Endometrium (tissue), 2 donors: ENCODE data around the gene FILIP1L.
"Not testable (repeated sequence)": the region's sequence is repeated elsewhere in the genome, so short reads cannot be mapped to it uniquely, and the experiment has no call there.

Source experiments
- FAIRE-seq: peaks from 2 replicates; lab custom pipeline; 2012; peaks lifted over from hg19 to GRCh38; lab: Jason Lieb, UNC
- donor health status: control.
- donor health status: control.

Gene FILIP1L

GRCh38 chr3:100073714-100074307 lies 40.5 kb downstream of the FILIP1L start:
- no peak for FAIRE-seq

GRCh38 chr3:100073049-100073713 lies 41.1 kb downstream of the FILIP1L start:
- FAIRE-seq, result no peak

GRCh38 chr3:100072326-100073048 lies 41.8 kb downstream of the FILIP1L start:
- no peak for FAIRE-seq

DNA sequence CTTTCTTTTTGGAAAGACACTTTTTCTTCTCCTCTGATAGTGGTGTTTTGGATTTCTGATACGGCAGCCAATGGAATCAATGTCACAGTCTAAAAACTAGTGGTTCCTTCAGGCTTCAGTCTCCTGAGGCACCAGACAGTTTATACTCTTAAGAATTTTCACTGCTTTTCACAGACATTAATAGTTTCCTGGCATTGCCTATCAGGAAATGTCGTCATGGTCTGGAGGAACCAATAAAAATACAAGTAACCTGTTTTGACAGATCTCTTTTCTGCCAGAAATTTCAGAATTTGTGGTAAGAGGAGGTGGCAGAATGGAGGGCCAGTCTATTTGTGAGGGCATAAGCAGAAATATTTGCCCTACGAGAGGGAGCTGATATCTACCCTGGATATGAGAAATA lies 44.8 kb downstream of the FILIP1L start:
- no peak for FAIRE-seq

DNA sequence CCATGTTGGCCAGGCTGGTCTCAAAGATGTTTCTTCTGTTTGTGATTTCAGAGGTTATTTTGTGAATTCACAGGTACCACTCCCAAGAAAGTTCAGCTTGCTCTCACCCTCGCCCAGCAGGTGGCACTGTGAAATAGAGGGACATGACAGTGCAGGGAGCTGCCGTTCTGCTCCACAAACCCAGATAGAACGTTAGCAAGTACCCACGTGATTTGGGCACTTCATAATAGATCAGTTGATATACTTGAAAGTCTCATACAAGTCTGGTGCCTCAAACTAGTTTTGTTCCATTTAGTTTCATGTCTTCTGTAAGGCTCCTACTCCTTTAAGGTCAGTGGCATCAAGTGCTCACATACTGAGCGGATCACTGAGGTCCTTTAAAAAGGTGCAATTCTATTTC lies 45.5 kb downstream of the FILIP1L start:
- no peak for FAIRE-seq

- FAIRE-seq, result no peak
These were observed 46.7 kb downstream of the FILIP1L start for GRCh38 chr3:100067589-100067988.

DNA sequence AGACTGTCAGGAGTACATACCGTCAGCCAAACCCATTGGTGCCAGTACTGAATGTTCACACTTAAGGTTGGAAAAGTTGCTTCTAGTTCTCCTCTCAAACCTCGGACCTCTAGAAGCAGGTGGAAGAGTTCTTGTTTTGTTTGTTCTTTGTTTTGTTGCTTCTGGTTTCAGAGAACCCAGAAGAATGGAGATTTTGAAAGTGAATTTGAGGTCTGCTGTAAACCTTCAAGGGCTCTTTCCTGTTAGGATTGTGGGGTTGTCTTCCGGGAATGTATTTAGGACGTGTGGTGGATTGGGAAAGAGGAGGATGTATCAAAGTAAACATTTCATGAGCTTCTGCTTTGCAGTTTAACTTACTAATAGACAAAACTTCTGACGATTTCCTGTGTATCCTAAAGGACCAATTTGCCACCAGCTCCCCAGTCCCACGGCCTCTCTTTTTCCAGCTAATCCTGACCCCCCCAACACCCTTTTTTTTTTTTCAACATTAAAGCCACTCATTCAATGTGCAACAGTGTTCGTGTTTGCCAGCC lies 50.3 kb downstream of the FILIP1L start:
- FAIRE-seq, result no peak

DNA sequence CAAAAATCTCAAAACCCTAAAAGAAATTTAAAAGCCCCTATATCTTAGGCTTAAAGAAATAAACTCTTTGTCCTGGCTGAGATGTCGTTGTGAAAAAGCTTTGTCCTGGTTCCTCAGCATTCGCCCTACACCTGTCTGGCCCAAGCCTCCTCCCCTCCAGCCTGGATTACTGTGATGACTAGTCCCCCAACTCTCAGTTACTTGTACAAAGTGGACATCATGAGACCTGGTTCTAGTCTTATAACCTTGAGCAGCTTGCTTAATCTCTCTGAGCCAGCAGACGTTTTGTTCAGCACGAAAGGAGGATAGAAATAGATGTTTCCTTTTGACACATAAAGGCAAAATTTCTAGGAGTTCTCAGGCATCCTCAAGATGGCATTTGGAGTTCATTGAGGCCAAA lies 51.6 kb downstream of the FILIP1L start:
- no peak for FAIRE-seq

- no peak for FAIRE-seq
These were observed 53.4 kb downstream of the FILIP1L start for GRCh38 chr3:100060685-100061484.

DNA sequence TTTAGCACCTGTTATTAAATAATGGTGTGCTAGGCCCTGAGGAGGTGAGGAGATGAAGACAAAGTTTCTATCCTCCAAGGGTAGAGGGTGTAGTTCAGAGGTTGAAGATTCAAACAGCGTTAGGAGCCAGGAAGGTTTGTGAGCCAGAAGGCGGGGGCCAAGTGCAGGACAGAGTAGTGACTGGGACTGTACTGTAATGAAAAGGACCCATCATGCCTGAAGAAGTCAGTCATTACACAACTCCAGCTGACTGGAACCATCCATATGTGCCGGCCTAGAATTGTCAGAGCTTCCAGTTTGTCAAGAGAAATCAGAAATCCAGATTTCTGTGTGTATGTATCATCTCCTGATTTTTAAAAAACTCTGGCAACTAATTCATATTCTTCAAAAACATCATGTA lies 54.8 kb downstream of the FILIP1L start:
- FAIRE-seq, result no peak

- FAIRE-seq, result no peak
These were observed 56.4 kb downstream of the FILIP1L start for GRCh38 chr3:100057716-100058575.

GRCh38 chr3:100053951-100054620 lies 60.2 kb downstream of the FILIP1L start:
- no peak for FAIRE-seq

- FAIRE-seq, result not testable (repeated sequence)
These were observed 62.8 kb downstream of the FILIP1L start for GRCh38 chr3:100051513-100051912.

GRCh38 chr3:100048248-100048647 lies 66.1 kb downstream of the FILIP1L start:
- FAIRE-seq, result no peak

GRCh38 chr3:100047455-100048141 lies 66.7 kb downstream of the FILIP1L start:
- no peak for FAIRE-seq

DNA sequence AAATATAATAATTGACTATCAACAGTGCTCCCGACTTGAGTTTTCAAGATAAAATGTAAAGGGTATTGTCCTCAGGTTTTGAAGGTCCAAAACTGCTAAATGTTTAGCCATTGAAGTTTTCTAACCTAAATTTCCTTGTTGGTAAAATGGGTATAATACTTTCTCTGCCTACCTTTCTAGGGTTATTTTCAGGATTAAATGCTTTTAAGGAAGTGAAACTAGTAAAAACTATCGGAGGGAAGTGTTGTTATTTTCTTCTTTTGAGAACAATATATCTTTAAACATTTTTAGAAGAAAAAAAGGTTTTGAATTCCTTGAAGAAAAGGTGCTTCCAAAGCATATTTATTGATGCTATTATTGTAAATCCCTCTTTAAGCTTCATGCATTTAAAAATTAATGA lies 67.3 kb downstream of the FILIP1L start:
- FAIRE-seq, result no peak

DNA sequence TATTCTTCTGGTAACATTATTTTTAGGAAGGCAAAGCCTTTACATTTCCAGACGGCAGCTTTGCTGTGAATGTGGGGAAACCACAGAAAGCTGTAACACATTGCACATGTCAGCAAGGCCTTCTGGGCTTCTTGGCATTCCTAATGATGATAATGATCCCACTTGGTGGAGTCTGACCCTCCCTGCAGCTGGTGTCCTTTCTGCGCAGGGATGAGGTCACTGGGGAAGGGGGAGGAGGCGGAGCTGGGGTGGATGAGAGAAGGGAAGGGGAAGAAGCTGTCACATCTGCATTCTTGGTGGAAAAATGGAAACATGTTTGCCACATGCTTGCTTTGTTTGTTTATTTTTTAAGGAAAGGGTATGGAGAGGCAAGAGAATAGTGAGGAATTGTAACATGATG lies 68.6 kb downstream of the FILIP1L start:
- FAIRE-seq, result no peak

DNA sequence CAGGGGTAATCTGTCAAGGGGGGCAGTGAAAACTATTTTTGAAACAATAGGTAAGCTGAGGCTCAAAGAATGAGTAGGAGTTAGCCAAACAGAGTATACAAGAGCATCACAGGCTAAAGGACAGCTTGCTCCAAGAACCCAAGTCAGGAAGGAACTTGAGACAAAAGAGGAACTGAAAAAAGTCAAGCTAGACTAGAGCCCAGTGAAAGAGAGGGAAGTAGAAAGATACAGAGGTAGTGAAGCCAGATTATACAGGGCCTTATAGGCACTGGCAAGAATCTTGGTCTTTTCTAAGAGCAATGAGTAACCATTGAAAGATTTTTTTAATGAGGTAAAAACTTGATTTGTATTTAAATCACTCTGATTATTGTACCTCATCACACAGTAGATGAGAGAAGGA lies 69.9 kb downstream of the FILIP1L start:
- FAIRE-seq, result no peak

GRCh38 chr3:100043271-100043670 lies 71.0 kb downstream of the FILIP1L start:
- no peak for FAIRE-seq
